Effector memory CD4-positive, alpha-beta T cell (primary cell): ENCODE results near the gene FLYWCH2.
"Not testable (repeated sequence)": the region's sequence is repeated elsewhere in the genome, so short reads cannot be mapped to it uniquely, and the experiment has no call there.

Source experiments
- DNase-seq, 3 donors: peaks; one replicate each; pipeline ENCODE4 v3.0.0-alpha.2; 2020
- H3K27ac ChIP-seq: 2 replicates; pipeline ENCODE4 v1.7.0; 2013; ENCODE audit warnings: mild to moderate bottlenecking, low read length, moderate library complexity; ENCODE audit not compliant: insufficient read depth, poor library complexity, severe bottlenecking
- H3K27me3 ChIP-seq: replicated peaks from 2 replicates; pipeline ENCODE4 v1.7.0; 2013; ENCODE audit warnings: mild to moderate bottlenecking, low read length; ENCODE audit not compliant: insufficient read depth, control insufficient read depth, poor library complexity, severe bottlenecking
- H3K36me3 ChIP-seq: 2 replicates; pipeline ENCODE4 v1.7.0; 2013; ENCODE audit warnings: mild to moderate bottlenecking, low read length, moderate library complexity; ENCODE audit not compliant: control insufficient read depth, insufficient read depth
- H3K4me1 ChIP-seq: 2 replicates; pipeline ENCODE4 v1.7.0; 2013; ENCODE audit warnings: low read length, mild to moderate bottlenecking; ENCODE audit not compliant: control insufficient read depth, insufficient read depth, poor library complexity, severe bottlenecking
- H3K4me3 ChIP-seq: 2 replicates; pipeline ENCODE4 v1.7.0; 2013; ENCODE audit warnings: low read length, low read depth, mild to moderate bottlenecking; ENCODE audit not compliant: insufficient read depth, poor library complexity, severe bottlenecking
- H3K9me3 ChIP-seq: 2 replicates; pipeline ENCODE4 v1.7.0; 2013; ENCODE audit warnings: mild to moderate bottlenecking, low read length, moderate library complexity; ENCODE audit not compliant: control insufficient read depth

The FLYWCH2 gene

DNA sequence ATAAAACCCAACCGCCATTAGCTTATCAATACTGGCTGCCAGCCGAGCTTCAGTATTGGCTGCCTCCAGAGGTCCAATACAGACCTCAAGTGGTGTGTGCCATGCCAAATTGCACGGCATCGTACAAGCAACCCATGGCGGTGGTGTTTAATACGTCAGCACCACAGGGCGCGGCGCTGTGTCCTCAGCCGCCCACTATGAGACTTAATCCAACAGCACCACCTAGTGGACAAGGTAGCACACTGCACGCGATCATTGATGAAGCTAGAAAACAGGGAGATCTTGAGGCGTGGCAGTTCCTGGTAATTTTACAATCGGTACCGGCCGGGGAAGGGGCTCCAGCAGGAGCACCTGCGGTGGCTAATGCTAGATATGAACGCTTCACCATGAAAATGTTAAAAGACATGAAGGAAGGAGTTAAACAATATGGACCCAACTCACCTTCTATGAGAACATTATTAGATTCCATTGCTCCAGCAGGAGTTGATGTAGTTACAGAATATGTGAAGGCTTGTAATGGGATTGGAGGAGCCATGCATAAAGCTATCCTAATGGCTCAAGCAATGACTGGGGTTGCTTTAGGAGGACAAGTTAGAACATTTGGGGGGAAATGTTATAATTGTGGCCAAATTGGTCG is 44.1 kb downstream of the FLYWCH2 start:
- Histone ChIP-seq H3K9me3 (no peaks in the 10 kb centered on the region), H3K27me3 (no peaks in the 10 kb centered on the region), H3K4me1 (no peaks in the 10 kb centered on the region), H3K36me3 (peaks cover 15% of the 10 kb centered on the region), H3K27ac (no peak overlapping the region), H3K4me3 (no peak overlapping the region)
- DNase-seq: peak; percentile 74 to 83 (median 76)

DNA sequence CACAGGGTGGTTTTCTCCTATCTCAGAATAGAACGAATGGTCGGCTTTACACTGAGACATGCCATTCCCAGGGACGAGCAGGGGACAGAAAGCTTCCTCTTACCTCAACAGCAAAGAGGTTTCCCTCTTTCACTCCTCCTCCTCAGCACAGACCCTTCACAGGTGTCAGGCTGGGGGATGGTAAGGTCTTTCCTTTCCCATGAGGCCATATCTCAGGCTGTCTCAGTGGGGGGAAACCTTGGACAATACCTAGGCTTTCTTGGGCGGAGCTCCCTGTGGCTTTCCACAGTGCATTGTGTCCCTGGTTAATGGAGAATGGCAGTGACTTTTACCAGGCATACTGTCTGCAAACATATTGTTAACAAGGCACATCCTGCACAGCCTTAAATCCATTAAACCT is 45.1 kb downstream of the FLYWCH2 start:
- H3K9me3 ChIP-seq, H3K4me3 ChIP-seq, H3K4me1 ChIP-seq, DNase-seq, H3K27me3 ChIP-seq, H3K27ac ChIP-seq: not testable (repeated sequence)
- H3K36me3 ChIP-seq: peaks cover 12% of the 10 kb centered on the region

DNA sequence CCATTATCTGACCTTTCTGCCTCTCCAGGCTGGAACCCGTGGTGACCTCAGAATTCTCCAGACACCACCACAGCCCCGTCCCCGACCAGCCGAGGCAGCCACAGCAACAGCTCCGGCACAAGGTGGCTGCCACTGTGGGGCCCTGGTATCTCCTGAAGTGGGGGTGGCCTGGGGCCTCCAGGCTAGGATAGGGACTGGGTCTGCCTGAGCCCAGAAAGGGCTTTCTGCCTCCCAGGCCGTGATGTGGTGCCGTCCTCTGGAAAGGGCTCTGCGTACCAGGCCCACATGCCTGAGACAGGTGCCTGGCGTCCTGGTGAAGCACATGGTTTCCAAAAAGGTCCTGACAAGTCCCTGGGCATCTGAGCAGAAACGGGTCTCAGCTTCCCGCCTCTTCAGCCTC is 45.8 kb downstream of the FLYWCH2 start:
- H3K9me3 ChIP-seq: no peaks in the 10 kb centered on the region
- no peak for DNase-seq
- H3K27me3 ChIP-seq: no peaks in the 10 kb centered on the region
- no peak overlapping the region for H3K27ac ChIP-seq
- no peaks in the 10 kb centered on the region for H3K4me1 ChIP-seq
- H3K4me3 ChIP-seq: no peak overlapping the region
- H3K36me3 ChIP-seq: peaks cover 12% of the 10 kb centered on the region

GRCh38 chr16:2929693-2930092 is 46.7 kb downstream of the FLYWCH2 start:
- H3K9me3 ChIP-seq: no peaks in the 10 kb centered on the region
- no peaks in the 10 kb centered on the region for H3K4me1 ChIP-seq
- H3K36me3 ChIP-seq: peaks cover 21% of the 10 kb centered on the region
- H3K27me3 ChIP-seq: no peaks in the 10 kb centered on the region
- H3K27ac ChIP-seq: no peak overlapping the region
- no peak for DNase-seq
- no peak overlapping the region for H3K4me3 ChIP-seq

DNA sequence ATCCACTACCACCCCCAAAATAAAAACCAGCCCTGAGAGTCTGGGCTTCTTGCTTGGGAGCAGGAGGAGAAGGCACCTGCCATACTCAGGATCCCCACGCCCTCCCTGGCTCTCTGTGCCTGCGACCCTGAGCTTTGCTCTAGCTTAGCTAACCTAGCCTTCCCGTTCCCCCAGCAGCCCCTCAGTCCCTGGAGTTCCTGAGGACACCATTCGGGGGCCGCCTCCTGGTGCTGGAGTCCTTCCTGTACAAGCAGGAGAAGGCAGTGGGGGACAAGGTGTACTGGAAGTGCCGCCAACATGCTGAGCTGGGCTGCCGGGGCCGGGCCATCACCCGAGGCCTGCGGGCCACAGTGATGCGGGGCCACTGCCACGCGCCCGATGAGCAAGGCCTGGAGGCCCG is 47.2 kb downstream of the FLYWCH2 start:
- H3K36me3 ChIP-seq: peaks cover 27% of the 10 kb centered on the region
- H3K4me1 ChIP-seq: no peaks in the 10 kb centered on the region
- H3K27ac ChIP-seq: no peak overlapping the region
- H3K4me3 ChIP-seq: no peak overlapping the region
- DNase-seq: no peak
- H3K9me3 ChIP-seq: no peaks in the 10 kb centered on the region
- H3K27me3 ChIP-seq: no peaks in the 10 kb centered on the region

DNA sequence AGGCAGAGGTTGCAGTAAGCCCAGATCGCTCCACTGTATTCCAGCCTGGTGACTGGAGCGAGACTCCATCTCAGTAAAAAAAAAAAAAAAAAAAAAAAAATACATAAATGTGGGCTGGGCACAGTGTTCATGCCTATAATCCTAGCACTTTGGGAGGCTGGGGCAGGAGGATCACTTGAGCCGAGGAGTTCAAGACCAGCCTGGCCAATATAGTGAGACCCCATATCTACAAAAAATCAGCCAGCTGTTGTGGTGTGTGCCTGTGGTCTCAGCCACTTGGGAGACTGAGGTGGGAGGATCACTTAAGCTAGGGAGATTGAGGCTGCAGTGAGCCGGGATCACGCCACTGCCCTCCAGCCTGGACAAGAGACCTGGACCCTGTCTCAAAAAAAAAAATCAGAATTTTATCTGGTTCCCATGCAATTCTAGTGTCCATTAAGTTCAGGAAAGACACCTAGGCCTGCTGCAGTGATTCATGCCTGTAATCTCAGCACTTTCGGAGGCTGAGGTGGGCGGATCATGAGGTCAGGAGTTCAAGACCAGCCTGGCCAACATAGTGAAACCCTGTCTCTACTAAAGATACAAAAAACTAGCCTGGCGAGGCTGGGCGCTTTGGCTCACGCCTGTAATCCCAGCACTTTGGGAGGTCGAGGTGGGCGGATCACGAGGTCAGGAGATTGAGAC is 48.4 kb downstream of the FLYWCH2 start:
- H3K27ac ChIP-seq, H3K4me1 ChIP-seq, H3K27me3 ChIP-seq, H3K4me3 ChIP-seq, H3K9me3 ChIP-seq, DNase-seq: not testable (repeated sequence)
- peaks cover 36% of the 10 kb centered on the region for H3K36me3 ChIP-seq

GRCh38 chr16:2933136-2933535 is 50.1 kb downstream of the FLYWCH2 start:
- no peak for DNase-seq
- Histone ChIP-seq H3K27me3 (no peaks in the 10 kb centered on the region), H3K27ac (no peak overlapping the region), H3K9me3 (no peaks in the 10 kb centered on the region), H3K4me1 (no peaks in the 10 kb centered on the region), H3K36me3 (peaks cover 52% of the 10 kb centered on the region), H3K4me3 (no peak overlapping the region)

GRCh38 chr16:2933701-2934100 is 50.7 kb downstream of the FLYWCH2 start:
- no peak overlapping the region for H3K27ac ChIP-seq
- no peak for DNase-seq
- H3K36me3 ChIP-seq: peaks cover 54% of the 10 kb centered on the region
- H3K4me1 ChIP-seq: no peaks in the 10 kb centered on the region
- H3K9me3 ChIP-seq: no peaks in the 10 kb centered on the region
- H3K4me3 ChIP-seq: no peak overlapping the region
- no peaks in the 10 kb centered on the region for H3K27me3 ChIP-seq

GRCh38 chr16:2934450-2934849 is 51.4 kb downstream of the FLYWCH2 start:
- no peaks in the 10 kb centered on the region for H3K27me3 ChIP-seq
- no peak for DNase-seq
- H3K4me3 ChIP-seq: no peak overlapping the region
- no peaks in the 10 kb centered on the region for H3K4me1 ChIP-seq
- H3K36me3 ChIP-seq: peaks cover 54% of the 10 kb centered on the region
- H3K27ac ChIP-seq: no peak overlapping the region
- no peaks in the 10 kb centered on the region for H3K9me3 ChIP-seq

GRCh38 chr16:2936436-2937011 is 53.5 kb downstream of the FLYWCH2 start:
- H3K27me3 ChIP-seq: no peaks in the 10 kb centered on the region
- no peak overlapping the region for H3K4me3 ChIP-seq
- peaks cover 50% of the 10 kb centered on the region for H3K36me3 ChIP-seq
- no peaks in the 10 kb centered on the region for H3K9me3 ChIP-seq
- no peak for DNase-seq
- no peak overlapping the region for H3K27ac ChIP-seq
- no peaks in the 10 kb centered on the region for H3K4me1 ChIP-seq
